Measurements from ENCODE around the gene KCNJ3.

The KCNJ3 gene

GRCh38 chr2:154795651-154796050 lies 97.2 kb downstream of the KCNJ3 start:
- H3K9me3 ChIP-seq (ENCODE audit: insufficient read depth, low read length), result no peaks in the 10 kb centered on the region
- TF ChIP-seq YY1 (IDR thresholded peaks at IDR 0.05; ENCODE audit: insufficient read depth, insufficient read length) (no peak), SUZ12 (IDR thresholded peaks at IDR 0.05; ENCODE audit: extremely low read depth, insufficient read depth, insufficient read length) (no peak), ZNF274 (IDR thresholded peaks at IDR 0.05; ENCODE audit: low read depth, low read length) (no peak)
- H3K36me3 ChIP-seq (ENCODE audit: insufficient read depth, insufficient read length, low read length), result no peaks in the 10 kb centered on the region
- no peaks in the 10 kb centered on the region for H3K27me3 ChIP-seq (ENCODE audit: insufficient read depth, insufficient read length)
- no peak for DNase-seq (ENCODE audit: low read depth, low spot score)
- H3K9ac ChIP-seq (ENCODE audit: insufficient read length, low read depth), result no peak overlapping the region
- no peaks in the 10 kb centered on the region for H3K4me1 ChIP-seq (ENCODE audit: insufficient read depth, insufficient read length)
- no peak overlapping the region for H3K4me3 ChIP-seq (ENCODE audit: insufficient read length, low read depth)

DNA sequence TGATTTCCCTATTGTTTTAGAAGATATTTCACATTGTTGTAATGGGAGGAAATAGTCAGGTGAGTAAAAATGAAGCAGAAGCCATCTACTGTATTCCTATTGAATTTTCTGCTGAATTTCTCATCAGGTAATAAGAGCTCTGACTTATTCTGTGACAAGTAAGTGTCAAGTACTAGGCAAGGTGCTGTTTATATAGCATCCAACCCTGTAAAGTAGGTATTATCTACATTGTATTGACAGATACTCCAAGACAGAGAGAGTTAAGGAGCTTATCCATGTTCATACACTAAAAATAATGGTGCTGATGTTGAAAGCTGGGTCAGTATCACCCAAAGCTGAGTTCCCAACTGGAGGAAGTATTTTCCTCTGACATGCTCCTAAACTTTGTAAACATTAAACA lies 106.0 kb downstream of the KCNJ3 start:
- no peak overlapping the region for H3K4me3 ChIP-seq (ENCODE audit: insufficient read length, low read depth)
- no peak overlapping the region for H3K9ac ChIP-seq (ENCODE audit: insufficient read length, low read depth)
- no peaks in the 10 kb centered on the region for H3K4me1 ChIP-seq (ENCODE audit: insufficient read depth, insufficient read length)
- 0 out of 2 replicates have a peak, but pooled peaks cover 5% of the 10 kb centered on the region for H3K9me3 ChIP-seq (ENCODE audit: insufficient read depth, low read length)
- TF ChIP-seq ZNF274 (IDR thresholded peaks at IDR 0.05; ENCODE audit: low read depth, low read length), result no peak
- no peak for TF ChIP-seq SUZ12 (IDR thresholded peaks at IDR 0.05; ENCODE audit: extremely low read depth, insufficient read depth, insufficient read length)
- no peak for TF ChIP-seq YY1 (IDR thresholded peaks at IDR 0.05; ENCODE audit: insufficient read depth, insufficient read length)
- no peak for DNase-seq (ENCODE audit: low read depth, low spot score)
- no peaks in the 10 kb centered on the region for H3K36me3 ChIP-seq (ENCODE audit: insufficient read depth, insufficient read length, low read length)
- H3K27me3 ChIP-seq (ENCODE audit: insufficient read depth, insufficient read length), result no peaks in the 10 kb centered on the region

- H3K27me3 ChIP-seq (ENCODE audit: insufficient read depth, insufficient read length), result no peaks in the 10 kb centered on the region
- DNase-seq (ENCODE audit: low read depth, low spot score), result no peak
- no peaks in the 10 kb centered on the region for H3K4me1 ChIP-seq (ENCODE audit: insufficient read depth, insufficient read length)
- no peaks in the 10 kb centered on the region for H3K36me3 ChIP-seq (ENCODE audit: insufficient read depth, insufficient read length, low read length)
- H3K9me3 ChIP-seq (ENCODE audit: insufficient read depth, low read length), result no peaks in the 10 kb centered on the region
- H3K4me3 ChIP-seq (ENCODE audit: insufficient read length, low read depth), result no peak overlapping the region
- TF ChIP-seq ZNF274 (IDR thresholded peaks at IDR 0.05; ENCODE audit: low read depth, low read length) (no peak), YY1 (IDR thresholded peaks at IDR 0.05; ENCODE audit: insufficient read depth, insufficient read length) (no peak), SUZ12 (IDR thresholded peaks at IDR 0.05; ENCODE audit: extremely low read depth, insufficient read depth, insufficient read length) (no peak)
- H3K9ac ChIP-seq (ENCODE audit: insufficient read length, low read depth), result no peak overlapping the region
Observed at GRCh38 chr2:154813636-154814035, 115.1 kb downstream of the KCNJ3 start.

- Histone ChIP-seq H3K27me3 (ENCODE audit: insufficient read depth, insufficient read length) (no peaks in the 10 kb centered on the region), H3K4me1 (ENCODE audit: insufficient read depth, insufficient read length) (no peaks in the 10 kb centered on the region), H3K4me3 (ENCODE audit: insufficient read length, low read depth) (no peak overlapping the region)
Observed at GRCh38 chr2:154814856-154815255, 116.4 kb downstream of the KCNJ3 start.

GRCh38 chr2:154825358-154825757 lies 126.9 kb downstream of the KCNJ3 start:
- no peak overlapping the region for H3K9ac ChIP-seq (ENCODE audit: insufficient read length, low read depth)
- no peaks in the 10 kb centered on the region for H3K27me3 ChIP-seq (ENCODE audit: insufficient read depth, insufficient read length)
- no peak for TF ChIP-seq SUZ12 (IDR thresholded peaks at IDR 0.05; ENCODE audit: extremely low read depth, insufficient read depth, insufficient read length)
- H3K9me3 ChIP-seq (ENCODE audit: insufficient read depth, low read length), result no peaks in the 10 kb centered on the region
- H3K4me1 ChIP-seq (ENCODE audit: insufficient read depth, insufficient read length), result no peaks in the 10 kb centered on the region
- DNase-seq (ENCODE audit: low read depth, low spot score), result no peak
- H3K4me3 ChIP-seq (ENCODE audit: insufficient read length, low read depth), result no peak overlapping the region
- H3K36me3 ChIP-seq (ENCODE audit: insufficient read depth, insufficient read length, low read length), result no peaks in the 10 kb centered on the region

More at GRCh38 chr2:154814856-154815255, 116.4 kb downstream of the KCNJ3 start:
- TF ChIP-seq SUZ12 (IDR thresholded peaks at IDR 0.05; ENCODE audit: extremely low read depth, insufficient read depth, insufficient read length) (no peak), ZNF274 (IDR thresholded peaks at IDR 0.05; ENCODE audit: low read depth, low read length) (no peak), YY1 (IDR thresholded peaks at IDR 0.05; ENCODE audit: insufficient read depth, insufficient read length) (no peak)
- Histone ChIP-seq H3K9me3 (ENCODE audit: insufficient read depth, low read length) (no peaks in the 10 kb centered on the region), H3K9ac (ENCODE audit: insufficient read length, low read depth) (no peak overlapping the region), H3K36me3 (ENCODE audit: insufficient read depth, insufficient read length, low read length) (no peaks in the 10 kb centered on the region)
- no peak for DNase-seq (ENCODE audit: low read depth, low spot score)

GRCh38 chr2:154826827-154827226 lies 128.3 kb downstream of the KCNJ3 start:
- H3K4me3 ChIP-seq (ENCODE audit: insufficient read length, low read depth), result no peak overlapping the region
- no peaks in the 10 kb centered on the region for H3K4me1 ChIP-seq (ENCODE audit: insufficient read depth, insufficient read length)
- H3K9me3 ChIP-seq (ENCODE audit: insufficient read depth, low read length), result no peaks in the 10 kb centered on the region
- H3K9ac ChIP-seq (ENCODE audit: insufficient read length, low read depth), result no peak overlapping the region
- TF ChIP-seq SUZ12 (IDR thresholded peaks at IDR 0.05; ENCODE audit: extremely low read depth, insufficient read depth, insufficient read length) (no peak), YY1 (IDR thresholded peaks at IDR 0.05; ENCODE audit: insufficient read depth, insufficient read length) (no peak), ZNF274 (IDR thresholded peaks at IDR 0.05; ENCODE audit: low read depth, low read length) (no peak)
- no peak for DNase-seq (ENCODE audit: low read depth, low spot score)
- H3K27me3 ChIP-seq (ENCODE audit: insufficient read depth, insufficient read length), result no peaks in the 10 kb centered on the region
- no peaks in the 10 kb centered on the region for H3K36me3 ChIP-seq (ENCODE audit: insufficient read depth, insufficient read length, low read length)

DNA sequence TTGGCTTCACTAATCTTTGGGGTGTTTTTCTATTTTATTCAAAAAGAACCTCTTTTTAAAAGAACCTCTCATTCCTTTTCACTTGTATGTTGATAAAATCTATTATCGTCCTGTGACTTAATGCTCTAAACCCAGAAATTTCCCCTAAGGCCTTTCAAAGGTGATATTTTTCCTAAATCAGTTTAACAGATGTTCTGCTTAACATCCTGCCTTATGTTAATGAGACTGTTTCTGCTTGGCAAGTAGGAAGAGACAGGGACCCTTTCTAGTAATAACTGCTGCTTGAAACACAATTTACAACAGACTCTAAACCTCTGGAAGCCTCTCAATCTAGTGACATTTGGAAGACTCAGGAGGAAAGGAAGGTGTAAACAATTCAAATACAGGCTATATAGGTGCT lies 128.8 kb downstream of the KCNJ3 start:
- no peak for TF ChIP-seq YY1 (IDR thresholded peaks at IDR 0.05; ENCODE audit: insufficient read depth, insufficient read length)
- no peak for TF ChIP-seq SUZ12 (IDR thresholded peaks at IDR 0.05; ENCODE audit: extremely low read depth, insufficient read depth, insufficient read length)
- TF ChIP-seq ZNF274 (IDR thresholded peaks at IDR 0.05; ENCODE audit: low read depth, low read length), result no peak
- no peak overlapping the region for H3K4me3 ChIP-seq (ENCODE audit: insufficient read length, low read depth)
- no peaks in the 10 kb centered on the region for H3K4me1 ChIP-seq (ENCODE audit: insufficient read depth, insufficient read length)
- H3K36me3 ChIP-seq (ENCODE audit: insufficient read depth, insufficient read length, low read length), result no peaks in the 10 kb centered on the region
- no peak for DNase-seq (ENCODE audit: low read depth, low spot score)
- no peaks in the 10 kb centered on the region for H3K27me3 ChIP-seq (ENCODE audit: insufficient read depth, insufficient read length)
- H3K9ac ChIP-seq (ENCODE audit: insufficient read length, low read depth), result no peak overlapping the region
- H3K9me3 ChIP-seq (ENCODE audit: insufficient read depth, low read length), result no peaks in the 10 kb centered on the region

GRCh38 chr2:154832711-154833110 lies 134.2 kb downstream of the KCNJ3 start:
- Histone ChIP-seq H3K9ac (ENCODE audit: insufficient read length, low read depth) (no peak overlapping the region), H3K27me3 (ENCODE audit: insufficient read depth, insufficient read length) (no peaks in the 10 kb centered on the region), H3K4me1 (ENCODE audit: insufficient read depth, insufficient read length) (no peaks in the 10 kb centered on the region), H3K4me3 (ENCODE audit: insufficient read length, low read depth) (no peak overlapping the region), H3K9me3 (ENCODE audit: insufficient read depth, low read length) (no peaks in the 10 kb centered on the region), H3K36me3 (ENCODE audit: insufficient read depth, insufficient read length, low read length) (no peaks in the 10 kb centered on the region)
- no peak for DNase-seq (ENCODE audit: low read depth, low spot score)
- no peak for TF ChIP-seq SUZ12 (IDR thresholded peaks at IDR 0.05; ENCODE audit: extremely low read depth, insufficient read depth, insufficient read length)
- TF ChIP-seq ZNF274 (IDR thresholded peaks at IDR 0.05; ENCODE audit: low read depth, low read length), result no peak
- TF ChIP-seq YY1 (IDR thresholded peaks at IDR 0.05; ENCODE audit: insufficient read depth, insufficient read length), result no peak

All from NT2/D1 (cell line).